Activated naive CD8-positive, alpha-beta T cell treated with anti-CD3 and anti-CD28 coated beads for 36 hours (primary cell): ENCODE data around the gene ERGIC1. TPM values are rescaled to one million over a fixed set of nuclear protein-coding genes. Genes with fewer than 3 reads are reported as not detected.

ENCODE experiments used
- DNase-seq: peaks from one replicate; pipeline ENCODE4 v3.0.0; 2021
- H3K27ac Mint-ChIP-seq: one replicate; pipeline ENCODE4 v1.8.0; 2022; ENCODE audit warnings: mild to moderate bottlenecking, moderate library complexity, mixed read lengths
- H3K27me3 Mint-ChIP-seq: one replicate; pipeline ENCODE4 v1.8.0; 2022; ENCODE audit warnings: mild to moderate bottlenecking, mixed read lengths
- H3K36me3 Mint-ChIP-seq: one replicate; pipeline ENCODE4 v1.8.0; 2021; ENCODE audit warnings: mild to moderate bottlenecking, mixed read lengths
- H3K4me1 Mint-ChIP-seq: one replicate; pipeline ENCODE4 v1.8.0; 2021; ENCODE audit warnings: mixed read lengths
- H3K4me3 Mint-ChIP-seq: one replicate; pipeline ENCODE4 v1.8.0; 2022; ENCODE audit warnings: mild to moderate bottlenecking, moderate library complexity, mixed read lengths
- H3K9me3 Mint-ChIP-seq: one replicate; pipeline ENCODE4 v1.8.0; 2022; ENCODE audit warnings: mixed read lengths
- total RNA-seq, 2 experiments: library from RNA; stranded (reverse); gene quantifications; one replicate each; pipeline ENCODE4 v1.2.3, GENCODE V29; 2021

Gene ERGIC1
- total RNA-seq, 2 experiments from 2014 or later = 45.9 to 46.9 TPM

- Mint-ChIP-seq H3K36me3 (peaks cover 4% of the 10 kb centered on the region), H3K27me3 (no peaks in the 10 kb centered on the region), H3K9me3 (no peaks in the 10 kb centered on the region), H3K27ac (no peak overlapping the region), H3K4me1 (peaks cover 4% of the 10 kb centered on the region), H3K4me3 (no peak overlapping the region)
- no peak for DNase-seq
These were observed 64.3 kb downstream of the ERGIC1 start for GRCh38 chr5:172898218-172898842.

GRCh38 chr5:172898843-172899369, 64.9 kb downstream of the ERGIC1 start:
- no peak overlapping the region for H3K4me3 Mint-ChIP-seq
- H3K27ac Mint-ChIP-seq = no peak overlapping the region
- H3K4me1 Mint-ChIP-seq = peaks cover 4% of the 10 kb centered on the region
- no peaks in the 10 kb centered on the region for H3K27me3 Mint-ChIP-seq
- peaks cover 4% of the 10 kb centered on the region for H3K36me3 Mint-ChIP-seq
- no peaks in the 10 kb centered on the region for H3K9me3 Mint-ChIP-seq
- no peak for DNase-seq

DNA sequence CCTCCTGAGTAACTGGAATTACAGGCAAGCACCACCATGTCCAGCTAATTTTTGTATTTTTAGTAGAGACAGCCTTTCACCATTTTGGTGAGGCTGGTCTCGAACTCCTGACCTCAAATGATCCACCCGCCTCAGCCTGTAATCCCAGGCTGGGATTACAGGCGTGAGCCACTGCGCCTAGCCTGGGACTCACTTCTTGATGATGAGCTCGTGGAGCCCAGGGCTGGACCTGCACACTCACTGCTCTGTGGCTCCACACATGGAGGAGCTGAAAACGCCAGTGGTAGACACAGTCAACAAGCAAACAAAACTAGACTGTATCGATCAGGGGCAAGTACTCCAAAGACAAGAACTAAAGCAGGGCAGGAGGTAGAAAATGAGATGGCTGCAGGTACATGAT, 65.4 kb downstream of the ERGIC1 start:
- Mint-ChIP-seq H3K27ac (no peak overlapping the region), H3K27me3 (no peaks in the 10 kb centered on the region), H3K36me3 (peaks cover 4% of the 10 kb centered on the region), H3K4me1 (peaks cover 4% of the 10 kb centered on the region), H3K9me3 (no peaks in the 10 kb centered on the region), H3K4me3 (no peak overlapping the region)
- no peak for DNase-seq

GRCh38 chr5:172901012-172901780, 67.1 kb downstream of the ERGIC1 start:
- no peak for DNase-seq
- H3K9me3 Mint-ChIP-seq = no peaks in the 10 kb centered on the region
- peaks cover 6% of the 10 kb centered on the region for H3K4me1 Mint-ChIP-seq
- no peak overlapping the region for H3K4me3 Mint-ChIP-seq
- H3K36me3 Mint-ChIP-seq = peaks cover 4% of the 10 kb centered on the region
- H3K27me3 Mint-ChIP-seq = no peaks in the 10 kb centered on the region
- no peak overlapping the region for H3K27ac Mint-ChIP-seq

DNA sequence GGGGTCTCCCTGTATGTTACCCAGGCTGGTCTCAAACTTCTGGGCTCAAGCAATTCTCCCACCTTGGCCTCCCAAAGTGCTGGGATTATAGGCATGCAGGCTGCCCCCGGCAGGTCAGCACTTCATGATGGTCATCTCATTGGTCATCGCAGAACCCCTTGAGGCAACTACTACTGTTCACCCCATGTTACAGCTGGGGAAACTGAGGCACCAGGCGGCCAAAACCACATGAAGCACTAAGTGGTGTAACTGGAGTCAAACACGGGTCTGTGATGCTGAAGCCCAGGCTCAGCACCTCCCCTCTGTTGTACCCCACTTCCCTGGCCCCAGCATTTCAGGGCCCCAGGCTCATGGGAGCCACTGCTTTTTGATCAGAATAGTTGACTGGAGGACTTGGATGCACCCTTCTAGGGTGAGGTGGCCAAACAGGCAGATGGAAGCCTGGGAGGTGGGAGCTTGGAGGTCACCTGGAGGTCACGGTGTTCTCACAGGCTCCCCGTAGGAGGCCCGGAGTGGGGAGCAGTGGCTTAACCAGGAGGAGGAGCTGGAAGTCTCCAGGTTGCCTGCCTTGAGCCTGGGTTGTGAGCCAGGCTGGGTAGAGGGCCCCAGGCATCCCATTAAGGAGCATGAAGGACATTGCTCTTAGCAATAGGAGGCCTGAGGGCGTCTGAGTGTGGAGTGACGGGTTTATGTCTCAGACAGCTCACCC, 67.9 kb downstream of the ERGIC1 start:
- Mint-ChIP-seq H3K36me3 (peaks cover 2% of the 10 kb centered on the region), H3K4me1 (peaks cover 10% of the 10 kb centered on the region), H3K9me3 (no peaks in the 10 kb centered on the region), H3K27ac (no peak overlapping the region), H3K27me3 (no peaks in the 10 kb centered on the region), H3K4me3 (no peak overlapping the region)
- DNase-seq = no peak

- Mint-ChIP-seq H3K9me3 (no peaks in the 10 kb centered on the region), H3K27me3 (no peaks in the 10 kb centered on the region), H3K4me1 (peaks cover 6% of the 10 kb centered on the region), H3K4me3 (no peak overlapping the region), H3K27ac (no peak overlapping the region), H3K36me3 (peaks cover 1% of the 10 kb centered on the region)
- no peak for DNase-seq
These were observed 68.7 kb downstream of the ERGIC1 start for GRCh38 chr5:172902497-172903472.

DNA sequence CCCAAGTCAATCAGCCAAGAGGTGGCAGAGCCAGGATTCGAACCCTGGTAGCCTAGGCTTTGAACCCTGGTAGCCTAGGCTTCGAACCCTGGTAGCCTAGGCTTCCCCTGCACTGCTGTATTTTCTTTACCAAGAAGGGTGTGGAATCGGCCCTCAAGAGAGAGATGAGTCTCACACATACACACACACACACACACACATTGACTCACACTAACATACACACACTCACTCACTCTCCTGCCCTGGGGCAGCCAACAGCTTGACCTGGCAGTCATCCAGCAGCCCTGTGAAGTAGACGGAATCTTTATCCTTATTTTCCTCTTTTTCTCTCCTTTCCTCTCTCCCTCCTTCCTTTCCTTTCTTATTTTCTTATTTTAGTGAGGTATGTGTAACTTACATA, 69.7 kb downstream of the ERGIC1 start:
- Mint-ChIP-seq H3K4me3 (no peak overlapping the region), H3K4me1 (peaks cover 6% of the 10 kb centered on the region), H3K36me3 (peaks cover 1% of the 10 kb centered on the region), H3K9me3 (no peaks in the 10 kb centered on the region), H3K27me3 (no peaks in the 10 kb centered on the region), H3K27ac (no peak overlapping the region)
- no peak for DNase-seq

- no peak for DNase-seq
- peaks cover 6% of the 10 kb centered on the region for H3K4me1 Mint-ChIP-seq
- H3K27me3 Mint-ChIP-seq = no peaks in the 10 kb centered on the region
- no peaks in the 10 kb centered on the region for H3K36me3 Mint-ChIP-seq
- H3K4me3 Mint-ChIP-seq = no peak overlapping the region
- no peaks in the 10 kb centered on the region for H3K9me3 Mint-ChIP-seq
- no peak overlapping the region for H3K27ac Mint-ChIP-seq
These were observed 70.2 kb downstream of the ERGIC1 start for GRCh38 chr5:172904312-172904642.

DNA sequence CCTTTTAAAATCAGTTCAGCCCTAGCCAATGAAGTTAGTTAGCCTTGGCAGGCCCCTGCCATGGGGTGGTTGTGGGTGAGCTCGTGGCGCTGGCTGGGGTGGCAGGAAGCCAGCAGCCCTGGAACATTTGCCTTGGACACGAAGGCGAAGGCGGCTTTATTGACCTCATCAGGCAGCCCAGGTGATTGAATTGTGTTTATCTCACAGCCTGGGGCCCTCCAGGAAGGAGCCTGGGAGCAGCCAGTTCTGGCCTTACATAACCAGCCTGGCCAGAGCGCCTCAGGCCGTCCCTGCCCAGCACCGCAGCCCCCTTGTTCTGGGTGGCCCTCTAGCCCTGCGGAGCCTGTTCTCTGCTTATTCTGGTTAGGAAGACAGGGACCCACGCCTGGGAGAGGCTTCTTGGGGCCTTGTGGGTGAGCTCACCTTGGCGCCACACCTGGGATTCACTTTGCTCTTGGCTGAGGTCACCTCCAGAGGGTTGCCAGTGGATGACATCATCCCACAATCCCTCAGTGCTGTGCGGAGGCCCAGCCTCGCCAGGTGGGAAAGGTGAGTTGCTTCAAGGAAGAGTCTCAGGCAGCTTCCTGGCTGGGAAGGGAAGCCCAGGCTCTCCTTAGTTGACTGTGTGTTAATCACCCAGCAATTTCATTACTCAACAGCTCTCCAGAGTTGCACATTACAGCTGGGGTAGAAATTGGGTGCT, 70.7 kb downstream of the ERGIC1 start:
- H3K27ac Mint-ChIP-seq = no peak overlapping the region
- peaks cover 6% of the 10 kb centered on the region for H3K4me1 Mint-ChIP-seq
- H3K9me3 Mint-ChIP-seq = no peaks in the 10 kb centered on the region
- no peak overlapping the region for H3K4me3 Mint-ChIP-seq
- H3K36me3 Mint-ChIP-seq = peaks cover under 1% of the 10 kb centered on the region
- H3K27me3 Mint-ChIP-seq = no peaks in the 10 kb centered on the region
- no peak for DNase-seq

DNA sequence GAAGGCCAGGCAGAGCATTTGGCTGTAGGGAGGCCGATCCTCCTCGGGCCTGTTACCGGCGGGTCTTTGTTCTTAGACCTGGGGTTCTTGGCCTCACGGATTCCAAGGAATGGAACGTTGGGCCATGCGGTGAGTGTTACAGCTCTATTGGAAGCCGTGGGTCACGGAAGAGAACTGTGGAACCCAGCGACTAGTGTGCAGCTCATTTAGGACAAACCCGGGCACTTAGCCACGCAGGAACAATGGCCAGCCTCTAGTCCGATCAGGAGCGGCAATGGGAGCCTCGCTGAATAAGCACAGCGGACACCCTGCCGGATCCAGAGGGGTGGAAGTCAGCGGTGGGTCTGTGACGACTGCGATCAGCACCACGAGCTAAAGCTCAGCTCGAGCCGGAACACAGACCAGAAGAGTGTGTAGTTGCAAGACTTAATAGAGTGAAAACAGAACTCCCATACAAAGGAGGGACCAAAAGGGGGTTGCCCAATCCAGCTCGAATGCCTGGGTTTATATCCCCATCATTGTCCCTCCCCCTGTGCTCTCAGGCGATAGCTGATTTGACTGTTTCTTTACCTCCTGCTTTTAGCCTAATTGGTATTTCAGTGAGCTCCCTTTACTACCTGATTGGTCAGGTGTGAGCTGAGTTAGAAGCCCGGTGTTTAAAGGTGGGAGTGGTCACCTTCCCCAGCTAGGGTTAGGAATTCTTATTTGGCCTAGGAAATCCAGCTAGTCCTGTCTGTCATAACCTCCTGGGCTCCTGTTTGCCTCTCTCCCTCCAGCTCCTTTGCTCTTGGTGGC, 71.5 kb downstream of the ERGIC1 start:
- Mint-ChIP-seq H3K4me3 (no peak overlapping the region), H3K9me3 (no peaks in the 10 kb centered on the region), H3K36me3 (peaks cover 3% of the 10 kb centered on the region), H3K27me3 (no peaks in the 10 kb centered on the region), H3K4me1 (peaks cover 6% of the 10 kb centered on the region), H3K27ac (no peak overlapping the region)
- DNase-seq = no peak

DNA sequence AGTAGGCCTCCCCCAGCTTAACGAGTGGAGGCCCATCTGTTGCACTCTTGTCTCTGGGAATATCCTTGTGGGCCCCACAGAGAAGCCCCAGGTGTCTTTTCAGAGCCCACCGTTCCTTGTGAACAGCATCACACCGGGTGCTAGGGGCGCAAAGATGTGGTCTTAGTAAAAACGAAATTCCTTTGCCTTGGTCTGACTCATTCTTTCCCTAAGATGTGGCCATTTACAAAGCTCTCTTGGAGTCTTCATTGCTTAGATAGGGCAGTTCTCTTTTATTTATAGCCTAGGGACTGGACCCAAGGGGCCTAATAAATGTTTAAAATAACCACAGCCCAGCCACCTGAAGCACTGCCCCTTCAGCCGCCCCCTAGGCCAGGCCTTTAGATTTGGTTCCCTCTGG, 72.4 kb downstream of the ERGIC1 start:
- H3K4me1 Mint-ChIP-seq = peaks cover 6% of the 10 kb centered on the region
- H3K27me3 Mint-ChIP-seq = no peaks in the 10 kb centered on the region
- DNase-seq = no peak
- no peak overlapping the region for H3K4me3 Mint-ChIP-seq
- no peaks in the 10 kb centered on the region for H3K9me3 Mint-ChIP-seq
- H3K27ac Mint-ChIP-seq = no peak overlapping the region
- H3K36me3 Mint-ChIP-seq = peaks cover 3% of the 10 kb centered on the region

GRCh38 chr5:172906888-172907287, 72.8 kb downstream of the ERGIC1 start:
- Mint-ChIP-seq H3K4me1 (peaks cover 6% of the 10 kb centered on the region), H3K27me3 (no peaks in the 10 kb centered on the region), H3K27ac (peak overlapping the region; percentile 29), H3K36me3 (peaks cover 3% of the 10 kb centered on the region), H3K9me3 (no peaks in the 10 kb centered on the region), H3K4me3 (no peak overlapping the region)
- no peak for DNase-seq

DNA sequence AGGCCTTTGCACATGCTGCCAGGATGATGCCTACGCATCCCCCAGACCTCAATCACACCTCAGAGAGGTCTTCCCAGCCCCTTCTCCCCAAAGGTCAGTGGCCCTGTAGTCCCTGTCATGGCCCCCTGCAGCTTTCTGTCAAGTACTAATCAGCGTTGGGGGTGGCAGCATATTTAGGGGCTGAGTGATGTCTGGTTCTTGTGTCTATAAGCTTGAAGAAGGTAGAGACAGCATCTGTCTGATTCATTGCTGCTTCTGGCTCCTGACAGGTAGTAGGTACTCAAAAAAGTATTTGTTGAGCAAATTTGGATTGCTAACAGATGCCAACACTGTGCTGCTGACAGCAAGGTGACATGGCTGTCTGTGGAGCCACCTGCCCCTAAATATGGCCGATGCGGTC, 73.6 kb downstream of the ERGIC1 start:
- H3K9me3 Mint-ChIP-seq = no peaks in the 10 kb centered on the region
- H3K36me3 Mint-ChIP-seq = peaks cover 4% of the 10 kb centered on the region
- no peak for DNase-seq
- peaks cover 6% of the 10 kb centered on the region for H3K4me1 Mint-ChIP-seq
- H3K4me3 Mint-ChIP-seq = no peak overlapping the region
- no peak overlapping the region for H3K27ac Mint-ChIP-seq
- no peaks in the 10 kb centered on the region for H3K27me3 Mint-ChIP-seq
